Panc1 (cell line): ENCODE data around the gene USP6NL. TPM values are rescaled to one million over a fixed set of nuclear protein-coding genes. Genes with fewer than 3 reads are reported as not detected.

Experiments
- ATAC-seq: fragments of 200-7000 bp; cut with Tn5 transposase; 2 replicates; pipeline ENCODE4 v1.9.1; 2020; ENCODE audit warnings: mild to moderate bottlenecking, moderate library complexity
- BruUV-seq: library from RNA; stranded (reverse); fragments of 400-500 nt; replicated peaks from 2 replicates; lab custom pipeline; 2021; lab: Mats Ljungman, UMichigan
- CTCF ChIA-PET: fragments of 300-600 bp; sonication (Branson Sonifier 250); formaldehyde crosslinking; loops from one replicate; lab custom pipeline; 2022; ENCODE audit warnings: antibody characterized with exemption; lab: Charles Lee
- POLR2A ChIA-PET: fragments of 300-600 bp; sonication (Branson Sonifier 250); formaldehyde crosslinking; loops from one replicate; lab custom pipeline; 2022; ENCODE audit warnings: antibody characterized with exemption; lab: Charles Lee
- DNase-seq: peaks from one replicate; pipeline ENCODE4 v3.0.0-alpha.2; 2010; ENCODE audit warnings: low read depth, low spot score
- H3K27ac ChIP-seq: 2 replicates; pipeline ENCODE4 v1.5.1; 2011; ENCODE audit warnings: mild to moderate bottlenecking, low read length, inconsistent platforms
- H3K27me3 ChIP-seq: fragments of 200-500 bp; sonication (Bioruptor generic); 2 replicates; pipeline ENCODE4 v1.6.0; 2014; ENCODE audit warnings: low read length, inconsistent platforms; ENCODE audit not compliant: control insufficient read depth, insufficient read depth
- H3K36me3 ChIP-seq: fragments of 200-500 bp; sonication (Bioruptor generic); 2 replicates; pipeline ENCODE4 v1.5.1; 2014; ENCODE audit warnings: inconsistent platforms, mild to moderate bottlenecking, low read length, moderate library complexity; ENCODE audit not compliant: control insufficient read depth, insufficient read depth
- H3K4me1 ChIP-seq: 2 replicates; pipeline ENCODE4 v1.5.1; 2011; ENCODE audit warnings: inconsistent platforms, mild to moderate bottlenecking, low read length, moderate library complexity; ENCODE audit not compliant: control insufficient read depth, insufficient read depth
- H3K4me3 ChIP-seq, 2 experiments: 2 replicates each; pipeline ENCODE4 v1.5.1; 2011 to 2012; ENCODE audit warnings: low read depth in 2 of 2, low read length in 2 of 2, mild to moderate bottlenecking in 2 of 2, inconsistent platforms in 1 of 2, moderate library complexity in 1 of 2
- H3K9me3 ChIP-seq: fragments of 200-500 bp; sonication (Bioruptor generic); 2 replicates; pipeline ENCODE4 v1.5.1; 2014; ENCODE audit warnings: low read depth, mild to moderate bottlenecking, inconsistent platforms, low read length, moderate library complexity; ENCODE audit not compliant: control insufficient read depth, insufficient read depth
- CTCF ChIP-seq: fragments of 450-650 bp; IDR thresholded peaks from 2 replicates; pipeline ENCODE4 v1.5.1; 2017; ENCODE audit warnings: mild to moderate bottlenecking
- POLR2AphosphoS5 ChIP-seq: IDR thresholded peaks from 2 replicates; pipeline ENCODE4 v1.6.1; 2012; ENCODE audit warnings: mild to moderate bottlenecking, low read depth, low read length, moderate library complexity
- SIN3A ChIP-seq: IDR thresholded peaks from 2 replicates; pipeline ENCODE4 v1.6.1; 2012; ENCODE audit warnings: low read depth, mild to moderate bottlenecking, low read length, moderate library complexity, borderline replicate concordance; ENCODE audit not compliant: insufficient read depth
- TCF7L2 ChIP-seq: IDR thresholded peaks from 2 replicates; pipeline ENCODE4 v1.6.1; 2011; ENCODE audit warnings: mild to moderate bottlenecking, low read depth, low read length, inconsistent platforms
- in situ Hi-C: cut with HindIII; loops from 2 replicates; pipeline ENCODE4 v1.10.0; 2016; ENCODE audit warnings: low sequenced_read_pairs, low pct_unique_long_range_greater_than_20kb
- intact Hi-C: fragments of 100-400 bp; cut with micrococcal nuclease; formaldehyde crosslinking; loops from one replicate; pipeline ENCODE4 v1.10.0; 2022; ENCODE audit not compliant: unreplicated experiment
- total RNA-seq: library from RNA; stranded (reverse); gene quantifications from one replicate; pipeline ENCODE4 v1.2.1, GENCODE V29; 2021; ENCODE audit not compliant: unreplicated experiment
- TF ChIP-seq, protein P1 (sequence below), 2 experiments: IDR thresholded peaks; 2 replicates each; pipeline ENCODE4 v1.6.1; 2011 to 2012; ENCODE audit warnings: low read depth in 2 of 2, control low read depth in 1 of 2, low read length in 1 of 2, mild to moderate bottlenecking in 1 of 2, moderate library complexity in 1 of 2; ENCODE audit not compliant: insufficient read depth in 1 of 2

USP6NL gene
- total RNA-seq, 1 experiment from 2014 or later: 13.9 TPM

- CTCF ChIA-PET: no interaction called here
- TF ChIP-seq POLR2AphosphoS5 (no peak), SIN3A (no peak)
- TF ChIP-seq, protein P1, sequence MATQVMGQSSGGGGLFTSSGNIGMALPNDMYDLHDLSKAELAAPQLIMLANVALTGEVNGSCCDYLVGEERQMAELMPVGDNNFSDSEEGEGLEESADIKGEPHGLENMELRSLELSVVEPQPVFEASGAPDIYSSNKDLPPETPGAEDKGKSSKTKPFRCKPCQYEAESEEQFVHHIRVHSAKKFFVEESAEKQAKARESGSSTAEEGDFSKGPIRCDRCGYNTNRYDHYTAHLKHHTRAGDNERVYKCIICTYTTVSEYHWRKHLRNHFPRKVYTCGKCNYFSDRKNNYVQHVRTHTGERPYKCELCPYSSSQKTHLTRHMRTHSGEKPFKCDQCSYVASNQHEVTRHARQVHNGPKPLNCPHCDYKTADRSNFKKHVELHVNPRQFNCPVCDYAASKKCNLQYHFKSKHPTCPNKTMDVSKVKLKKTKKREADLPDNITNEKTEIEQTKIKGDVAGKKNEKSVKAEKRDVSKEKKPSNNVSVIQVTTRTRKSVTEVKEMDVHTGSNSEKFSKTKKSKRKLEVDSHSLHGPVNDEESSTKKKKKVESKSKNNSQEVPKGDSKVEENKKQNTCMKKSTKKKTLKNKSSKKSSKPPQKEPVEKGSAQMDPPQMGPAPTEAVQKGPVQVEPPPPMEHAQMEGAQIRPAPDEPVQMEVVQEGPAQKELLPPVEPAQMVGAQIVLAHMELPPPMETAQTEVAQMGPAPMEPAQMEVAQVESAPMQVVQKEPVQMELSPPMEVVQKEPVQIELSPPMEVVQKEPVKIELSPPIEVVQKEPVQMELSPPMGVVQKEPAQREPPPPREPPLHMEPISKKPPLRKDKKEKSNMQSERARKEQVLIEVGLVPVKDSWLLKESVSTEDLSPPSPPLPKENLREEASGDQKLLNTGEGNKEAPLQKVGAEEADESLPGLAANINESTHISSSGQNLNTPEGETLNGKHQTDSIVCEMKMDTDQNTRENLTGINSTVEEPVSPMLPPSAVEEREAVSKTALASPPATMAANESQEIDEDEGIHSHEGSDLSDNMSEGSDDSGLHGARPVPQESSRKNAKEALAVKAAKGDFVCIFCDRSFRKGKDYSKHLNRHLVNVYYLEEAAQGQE (IDR thresholded peaks at IDR 0.05; ENCODE audit: insufficient read depth in 1 of 2, low read depth in 2 of 2, low read length in 1 of 2): no peak
- POLR2A ChIA-PET: interaction anchor here (0.6 kb wide), 1 partner anchor 292 kb away, joined by 3 read pairs; no protein-coding TSS in a partner anchor
- BruUV-seq: no TSS peak
- H3K27me3 ChIP-seq: no peaks in the 10 kb centered on the region
- in situ Hi-C loops: no loop called here
- intact Hi-C loops: no loop called here
- H3K4me3 ChIP-seq: no peak overlapping the region
- no peak overlapping the region for H3K27ac ChIP-seq
- H3K9me3 ChIP-seq: no peaks in the 10 kb centered on the region
- DNase-seq (no peak), ATAC-seq (no peak)
- H3K36me3 ChIP-seq: no peaks in the 10 kb centered on the region
- no peaks in the 10 kb centered on the region for H3K4me1 ChIP-seq
Measured at GRCh38 chr10:11560076-11560709, 51.3 kb downstream of the USP6NL start.

GRCh38 chr10:11557967-11558366 lies 53.5 kb downstream of the USP6NL start:
- no peak overlapping the region for H3K4me3 ChIP-seq
- DNase-seq (no peak), ATAC-seq (no peak)
- H3K4me1 ChIP-seq: no peaks in the 10 kb centered on the region
- in situ Hi-C loops (no loop called here), intact Hi-C loops (no loop called here)
- ChIA-PET CTCF (no interaction called here), POLR2A (interaction anchor here (0.6 kb wide), 1 partner anchor 222 kb away, joined by 3 read pairs; no protein-coding TSS in a partner anchor)
- no peaks in the 10 kb centered on the region for H3K36me3 ChIP-seq
- TF ChIP-seq, protein P1 (IDR thresholded peaks at IDR 0.05; ENCODE audit: insufficient read depth in 1 of 2, low read depth in 2 of 2, low read length in 1 of 2): no peak
- TF ChIP-seq POLR2AphosphoS5 (no peak), TCF7L2 (no peak), SIN3A (no peak), CTCF (no peak)
- no TSS peak for BruUV-seq
- no peaks in the 10 kb centered on the region for H3K27me3 ChIP-seq
- H3K9me3 ChIP-seq: no peaks in the 10 kb centered on the region
- no peak overlapping the region for H3K27ac ChIP-seq
